GM19452 (cell line): Measurements from ENCODE around the gene PLCG2.
"Not testable (repeated sequence)": the region's sequence is repeated elsewhere in the genome, so short reads cannot be mapped to it uniquely, and the experiment has no call there.

Experiments
- ATAC-seq: cut with Tn5 transposase; IDR thresholded peaks from one replicate; pipeline ENCODE4 v1.9.1; 2021; ENCODE audit not compliant: unreplicated experiment

PLCG2 gene

GRCh38 chr16:81786868-81787267, 7.8 kb downstream of the PLCG2 start:
- ATAC-seq = no peak

GRCh38 chr16:81787659-81788058, 8.6 kb downstream of the PLCG2 start:
- ATAC-seq = no peak

DNA sequence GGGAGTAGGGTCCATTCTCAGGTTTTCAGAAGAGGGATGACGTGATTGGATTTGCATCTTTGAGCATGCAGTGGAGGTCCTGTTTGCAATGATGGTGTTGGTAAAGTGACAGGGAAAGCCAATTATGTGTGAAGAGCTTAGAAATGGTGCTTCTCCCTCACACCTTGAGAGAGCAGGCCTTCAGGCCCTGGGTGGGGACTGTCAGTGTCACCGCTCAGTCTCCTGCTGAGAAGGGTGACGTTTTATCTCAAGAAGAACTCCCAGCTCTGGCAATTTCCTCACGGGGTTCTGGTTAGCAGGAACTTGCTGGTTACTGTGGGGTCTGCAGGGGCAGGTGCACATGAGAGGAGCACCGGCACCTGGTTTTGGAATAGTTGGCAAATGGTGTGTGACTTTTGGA, 11.2 kb downstream of the PLCG2 start:
- ATAC-seq = no peak

DNA sequence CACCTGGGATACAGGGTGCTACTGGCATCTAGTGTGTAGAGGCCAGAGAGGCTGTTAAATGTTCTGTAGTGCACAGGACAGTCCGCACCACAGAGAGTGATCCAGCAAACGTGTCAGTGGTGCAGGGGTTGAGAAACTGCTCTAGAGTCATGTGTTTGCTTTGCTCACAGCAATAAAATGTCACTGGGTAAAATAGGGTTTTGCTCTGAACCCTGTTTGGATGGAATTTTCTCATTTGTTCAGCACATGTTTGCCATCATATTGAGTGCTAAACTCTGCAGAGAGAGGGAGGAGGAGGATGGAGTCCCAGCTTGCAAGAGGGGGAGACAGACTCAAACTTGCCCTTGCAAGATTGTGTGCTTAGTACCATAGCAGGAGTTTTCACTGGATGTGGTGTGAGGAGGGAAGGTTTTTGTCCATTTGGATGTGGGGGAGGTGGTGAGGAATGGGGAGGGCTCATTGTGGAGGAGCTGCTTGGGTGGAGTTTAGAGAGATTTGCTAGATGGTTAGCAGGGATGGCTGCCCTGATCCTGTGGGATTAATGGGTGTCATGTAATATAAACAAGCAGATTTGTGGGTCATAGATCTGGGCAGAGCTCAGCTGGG, 11.8 kb downstream of the PLCG2 start:
- ATAC-seq = no peak

- ATAC-seq = no peak
These were observed 13.7 kb downstream of the PLCG2 start for GRCh38 chr16:81792828-81793227.

DNA sequence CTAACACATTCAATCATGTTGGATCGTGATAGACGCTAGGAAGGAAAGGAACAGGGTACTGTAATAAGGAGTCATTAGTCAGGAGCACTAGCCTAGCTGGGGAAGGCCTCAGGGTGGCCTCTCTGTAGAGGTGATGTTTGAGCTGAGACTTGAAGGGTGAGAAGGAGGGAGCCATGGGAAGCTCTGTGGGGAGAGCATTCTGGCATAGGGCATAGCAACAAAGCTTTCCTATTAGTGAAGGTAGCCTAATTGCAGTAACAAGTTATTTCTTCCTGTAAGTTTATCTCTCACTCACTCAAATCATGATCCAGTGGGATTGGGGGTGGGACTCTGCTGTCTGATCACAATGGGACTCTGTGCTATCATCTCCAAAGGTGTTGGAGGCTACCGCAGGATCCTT, 16.1 kb downstream of the PLCG2 start:
- no peak for ATAC-seq

DNA sequence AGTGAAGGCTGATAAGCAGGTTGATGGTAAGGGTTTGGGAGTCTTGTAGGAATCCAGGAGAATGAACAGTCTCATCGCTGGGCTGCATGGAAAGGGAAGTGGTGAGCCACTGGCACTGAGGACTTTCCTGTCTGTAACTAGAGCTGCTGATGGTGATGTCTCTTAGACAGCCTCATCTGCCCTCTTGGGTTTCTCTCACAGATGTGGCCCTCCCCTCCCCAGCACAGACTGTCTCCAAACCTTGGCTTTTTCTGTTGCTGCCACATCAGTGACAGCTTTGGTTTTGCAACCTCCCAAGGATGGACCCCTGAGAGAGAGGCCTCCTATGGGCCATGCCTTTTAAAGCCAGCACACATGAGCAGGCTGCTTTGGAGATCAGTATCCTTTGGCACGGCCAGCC, 16.9 kb downstream of the PLCG2 start:
- no peak for ATAC-seq

DNA sequence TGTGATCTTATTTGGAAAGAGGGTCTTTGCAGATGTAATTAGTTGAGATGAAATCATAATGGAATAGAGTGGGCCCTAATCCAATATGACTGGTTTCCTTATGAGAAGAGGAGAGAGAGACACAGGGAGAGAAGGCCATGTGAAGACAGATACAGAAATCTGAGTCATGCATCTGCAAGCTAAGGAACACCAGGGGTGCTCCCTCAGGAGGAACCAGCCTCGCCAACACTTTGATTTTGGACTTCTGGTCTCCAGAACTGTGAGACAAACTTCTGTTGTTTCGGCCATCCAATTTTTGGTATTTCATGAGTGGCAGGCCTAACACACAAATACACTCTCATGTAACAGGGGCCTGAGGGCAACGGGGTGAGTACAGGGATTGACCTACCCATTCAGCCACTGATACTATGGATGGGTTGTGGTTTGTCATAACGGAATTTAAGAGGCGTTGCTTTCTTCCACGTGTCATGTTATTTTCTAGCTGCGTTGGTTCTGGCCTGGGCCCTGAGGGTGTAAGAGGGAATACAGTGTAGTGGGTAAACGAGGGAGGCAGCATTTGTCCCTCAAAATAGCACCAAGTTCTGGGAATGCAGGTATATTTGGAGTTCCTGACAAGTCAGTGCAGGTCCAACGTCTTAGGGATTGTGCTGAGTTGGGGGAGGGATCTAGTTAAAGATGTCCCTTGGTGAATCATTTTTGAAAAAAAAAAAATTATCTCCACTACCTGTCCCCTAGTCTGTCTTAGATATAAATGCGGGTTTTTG, 17.7 kb downstream of the PLCG2 start:
- ATAC-seq = no peak

DNA sequence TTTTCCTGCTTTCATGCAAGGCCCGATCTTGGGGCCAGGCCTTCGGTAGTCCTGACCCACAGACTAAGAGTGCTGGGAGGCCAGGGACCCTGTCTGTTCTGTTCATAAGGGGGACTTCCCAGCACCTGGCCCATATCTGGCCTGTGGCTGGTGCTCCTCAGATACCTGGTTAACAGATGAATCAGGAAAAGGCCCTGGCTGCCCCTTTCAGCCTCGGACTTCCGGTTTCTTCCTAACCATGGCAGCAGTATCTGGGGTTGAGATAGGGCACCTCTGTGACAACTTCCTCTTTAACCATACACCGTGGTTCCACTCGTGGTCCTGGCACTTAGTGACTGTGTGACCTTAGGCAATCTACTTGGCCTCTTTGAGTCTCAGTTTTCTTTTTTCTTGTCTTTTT, 18.4 kb downstream of the PLCG2 start:
- peak; percentile 53 for ATAC-seq

GRCh38 chr16:81798311-81799137, 19.4 kb downstream of the PLCG2 start:
- peak; percentile 60 for ATAC-seq

DNA sequence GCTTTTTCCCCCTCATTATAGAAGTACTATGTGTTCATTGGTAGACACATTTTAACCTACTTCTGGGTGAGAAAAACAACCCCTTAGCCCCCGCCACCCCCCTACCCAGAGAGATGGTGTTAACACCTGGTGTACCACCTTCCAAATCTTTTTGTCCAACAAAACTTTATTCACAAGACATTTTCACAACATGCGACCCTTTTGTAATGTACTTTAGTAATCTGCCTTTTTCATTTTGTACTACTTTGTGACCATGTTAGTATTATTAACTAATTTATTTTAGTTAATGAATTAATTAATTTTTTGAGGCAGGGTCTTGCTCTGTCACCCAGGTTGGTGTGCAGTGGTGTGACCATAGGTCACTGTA, 20.0 kb downstream of the PLCG2 start:
- ATAC-seq = no peak

GRCh38 chr16:81801724-81802123, 22.6 kb downstream of the PLCG2 start:
- not testable (repeated sequence) for ATAC-seq

GRCh38 chr16:81803332-81803731, 24.2 kb downstream of the PLCG2 start:
- ATAC-seq = no peak

DNA sequence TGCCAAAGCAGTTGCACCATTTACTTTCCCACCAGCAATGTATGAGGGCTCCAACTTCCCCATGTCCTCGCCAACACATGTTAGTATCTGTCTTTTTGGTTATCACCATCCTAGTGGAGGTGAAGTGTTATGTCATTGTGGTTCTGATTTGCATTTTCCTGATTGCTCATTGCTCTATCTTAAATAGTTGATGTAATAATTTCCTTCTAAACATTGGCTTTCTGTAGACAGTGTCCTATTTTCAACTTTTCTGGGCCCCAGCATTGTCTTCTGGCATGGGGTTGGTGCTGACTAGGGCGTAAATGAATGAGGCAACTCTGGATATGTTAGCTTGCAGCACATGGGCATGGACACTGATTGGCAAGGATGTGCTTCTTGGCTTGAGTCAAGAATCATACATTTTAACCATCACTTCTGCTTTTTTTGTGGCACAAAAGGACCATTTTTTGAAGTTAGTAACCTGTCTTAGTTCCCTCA, 25.1 kb downstream of the PLCG2 start:
- peak; percentile 26 for ATAC-seq

GRCh38 chr16:81806696-81807095, 27.6 kb downstream of the PLCG2 start:
- no peak for ATAC-seq

- ATAC-seq = no peak
These were observed 28.8 kb downstream of the PLCG2 start for GRCh38 chr16:81807767-81808358.

- ATAC-seq = peak; percentile 57
These were observed 29.9 kb downstream of the PLCG2 start for GRCh38 chr16:81808933-81809480.

- no peak for ATAC-seq
These were observed 30.5 kb downstream of the PLCG2 start for GRCh38 chr16:81809567-81809966.

- ATAC-seq = no peak
These were observed 31.3 kb downstream of the PLCG2 start for GRCh38 chr16:81810361-81810760.

DNA sequence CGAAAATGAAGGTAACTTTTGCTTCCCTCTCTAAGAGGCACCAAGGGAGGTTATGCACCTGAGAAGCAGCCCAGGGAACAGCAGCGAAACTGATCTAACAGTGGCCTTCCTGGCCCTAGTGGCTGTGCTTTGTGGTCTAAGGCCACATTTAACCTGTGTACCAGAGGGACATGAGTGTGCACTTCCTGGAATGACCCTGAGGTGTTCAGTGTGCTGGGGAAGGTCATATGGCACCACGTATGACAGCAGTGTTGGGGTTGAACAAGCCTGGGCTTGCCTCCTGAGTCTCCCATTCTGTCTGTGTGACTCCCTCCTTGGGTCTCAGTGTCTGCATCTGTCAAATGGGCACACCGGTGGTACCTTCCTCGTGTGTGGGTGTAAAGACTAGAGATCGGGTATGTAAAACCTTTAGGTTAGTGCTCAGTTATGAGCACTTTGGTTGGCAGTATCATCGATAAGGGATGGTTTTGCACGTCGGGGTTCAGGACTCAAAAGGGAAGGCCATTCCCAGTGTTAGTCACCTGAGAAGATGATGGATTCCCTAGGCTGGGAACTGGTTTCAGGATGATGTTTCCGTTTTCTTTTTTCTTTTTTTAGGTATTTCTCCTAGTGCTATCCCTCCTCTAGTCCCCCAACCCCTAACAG, 31.9 kb downstream of the PLCG2 start:
- ATAC-seq = peak; percentile 58

- no peak for ATAC-seq
These were observed 34.6 kb downstream of the PLCG2 start for GRCh38 chr16:81813648-81814047.
